ENCODE data around the gene RDH5. TPM values are rescaled to one million over a fixed set of nuclear protein-coding genes. Genes with fewer than 3 reads are reported as not detected.

RDH5 gene
- total RNA-seq, 4 donors from 2014 or later, result 0.94 to 9.7 (median 6.8) TPM

GRCh38 chr12:55732288-55732687, 12.1 kb downstream of the RDH5 start:
- intact Hi-C loops (cut with DNase I), result no loop called here

GRCh38 chr12:55733021-55733555, 12.9 kb downstream of the RDH5 start:
- no peak for DNase-seq
- Histone ChIP-seq H3K36me3 (no peaks in the 10 kb centered on the region), H3K27me3 (no peaks in the 10 kb centered on the region), H3K4me1 (peaks cover 17 to 28% of the 10 kb centered on the region in 2 donors), H3K4me3 (replicated peaks in 1 of 3) (no peak overlapping the region), H3K27ac (no peak overlapping the region), H3K9me3 (no peaks in the 10 kb centered on the region)
- WGBS, 2 donors, result 91% methylated on average over 14 of the region's 14 CpGs
- intact Hi-C loops (cut with DNase I), result no loop called here
- TF ChIP-seq POLR2A (IDR thresholded peaks at IDR 0.05) (no peak), CTCF (IDR thresholded peaks at IDR 0.05) (no peak)

More at GRCh38 chr12:55732288-55732687, 12.1 kb downstream of the RDH5 start:
- Histone ChIP-seq H3K27me3 (no peaks in the 10 kb centered on the region), H3K4me1 (peaks cover 19 to 25% of the 10 kb centered on the region in 2 donors), H3K27ac (no peak overlapping the region), H3K4me3 (replicated peaks in 1 of 3) (no peak overlapping the region), H3K36me3 (no peaks in the 10 kb centered on the region), H3K9me3 (no peaks in the 10 kb centered on the region)
- TF ChIP-seq POLR2A (IDR thresholded peaks at IDR 0.05) (no peak), CTCF (IDR thresholded peaks at IDR 0.05) (no peak)
- DNase-seq, result no peak
- 75 to 83% methylated on average over 4 of the region's 4 CpGs for WGBS, 2 donors

GRCh38 chr12:55733858-55734257, 13.7 kb downstream of the RDH5 start:
- H3K27ac ChIP-seq, result no peak overlapping the region
- 85 to 88% methylated on average over 2 of the region's 2 CpGs for WGBS, 2 donors
- H3K4me1 ChIP-seq, result peaks cover 18 to 29% of the 10 kb centered on the region in 2 donors
- TF ChIP-seq CTCF (IDR thresholded peaks at IDR 0.05) (no peak), POLR2A (IDR thresholded peaks at IDR 0.05) (no peak)
- intact Hi-C loops (cut with DNase I), result no loop called here
- no peaks in the 10 kb centered on the region for H3K9me3 ChIP-seq
- H3K36me3 ChIP-seq, result no peaks in the 10 kb centered on the region
- DNase-seq, result no peak
- H3K4me3 ChIP-seq (replicated peaks in 1 of 3), result no peak overlapping the region
- H3K27me3 ChIP-seq, result no peaks in the 10 kb centered on the region

GRCh38 chr12:55734595-55734994, 14.4 kb downstream of the RDH5 start:
- Histone ChIP-seq H3K36me3 (no peaks in the 10 kb centered on the region), H3K27me3 (no peaks in the 10 kb centered on the region), H3K4me1 (peaks cover 18 to 29% of the 10 kb centered on the region in 2 donors), H3K9me3 (no peaks in the 10 kb centered on the region), H3K4me3 (replicated peaks in 1 of 3) (no peak overlapping the region), H3K27ac (no peak overlapping the region)
- DNase-seq, result no peak
- WGBS, 2 donors, result 93 to 97% methylated on average over 2 to 3 of the region's 3 CpGs
- TF ChIP-seq POLR2A (IDR thresholded peaks at IDR 0.05) (no peak), CTCF (IDR thresholded peaks at IDR 0.05) (no peak)
- intact Hi-C loops (cut with DNase I), result no loop called here

GRCh38 chr12:55736076-55736475, 15.9 kb downstream of the RDH5 start:
- no peak for TF ChIP-seq CTCF (IDR thresholded peaks at IDR 0.05)
- no peak for TF ChIP-seq POLR2A (IDR thresholded peaks at IDR 0.05)
- no peaks in the 10 kb centered on the region for H3K27me3 ChIP-seq
- H3K4me1 ChIP-seq, result peaks cover 5 to 15% of the 10 kb centered on the region in 2 donors
- intact Hi-C loops (cut with DNase I), result no loop called here
- H3K27ac ChIP-seq, result no peak overlapping the region
- H3K36me3 ChIP-seq, result no peaks in the 10 kb centered on the region
- 54 to 60% methylated on average over 3 of the region's 3 CpGs for WGBS, 2 donors
- no peak for DNase-seq
- H3K9me3 ChIP-seq, result no peaks in the 10 kb centered on the region
- H3K4me3 ChIP-seq (replicated peaks in 1 of 3), result no peak overlapping the region
